Measurements from ENCODE around the gene METTL6.

DNA sequence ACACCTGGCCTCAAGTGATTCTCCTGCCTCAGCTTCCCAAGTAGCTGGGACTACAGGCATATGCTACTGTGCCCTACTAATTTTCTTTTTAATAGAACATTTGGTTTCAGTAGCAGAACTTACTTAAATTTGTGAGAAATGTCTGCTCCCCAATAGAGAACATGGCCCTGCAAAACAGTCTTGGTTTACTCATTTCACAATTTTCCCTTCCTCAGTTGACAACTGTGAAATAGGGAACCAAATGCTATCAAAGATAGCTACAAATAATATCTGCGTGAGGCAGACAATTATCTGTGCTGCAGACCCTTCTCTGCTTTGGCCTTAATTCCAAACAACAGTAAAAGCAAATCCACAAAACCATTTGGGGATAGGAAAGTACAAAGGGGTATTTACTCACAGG is 22.6 kb downstream of the METTL6 start:
- TF ChIP-seq, protein P1, sequence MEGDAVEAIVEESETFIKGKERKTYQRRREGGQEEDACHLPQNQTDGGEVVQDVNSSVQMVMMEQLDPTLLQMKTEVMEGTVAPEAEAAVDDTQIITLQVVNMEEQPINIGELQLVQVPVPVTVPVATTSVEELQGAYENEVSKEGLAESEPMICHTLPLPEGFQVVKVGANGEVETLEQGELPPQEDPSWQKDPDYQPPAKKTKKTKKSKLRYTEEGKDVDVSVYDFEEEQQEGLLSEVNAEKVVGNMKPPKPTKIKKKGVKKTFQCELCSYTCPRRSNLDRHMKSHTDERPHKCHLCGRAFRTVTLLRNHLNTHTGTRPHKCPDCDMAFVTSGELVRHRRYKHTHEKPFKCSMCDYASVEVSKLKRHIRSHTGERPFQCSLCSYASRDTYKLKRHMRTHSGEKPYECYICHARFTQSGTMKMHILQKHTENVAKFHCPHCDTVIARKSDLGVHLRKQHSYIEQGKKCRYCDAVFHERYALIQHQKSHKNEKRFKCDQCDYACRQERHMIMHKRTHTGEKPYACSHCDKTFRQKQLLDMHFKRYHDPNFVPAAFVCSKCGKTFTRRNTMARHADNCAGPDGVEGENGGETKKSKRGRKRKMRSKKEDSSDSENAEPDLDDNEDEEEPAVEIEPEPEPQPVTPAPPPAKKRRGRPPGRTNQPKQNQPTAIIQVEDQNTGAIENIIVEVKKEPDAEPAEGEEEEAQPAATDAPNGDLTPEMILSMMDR (IDR thresholded peaks at IDR 0.05) = no peak
- no peak for TF ChIP-seq POLR2A (IDR thresholded peaks at IDR 0.05)
- TF ChIP-seq POLR2AphosphoS5 (IDR thresholded peaks at IDR 0.05) = no peak
